Measurements from ENCODE around the gene DNMBP. TPM values are rescaled to one million over a fixed set of nuclear protein-coding genes. Genes with fewer than 3 reads are reported as not detected.
"Not testable (repeated sequence)": the region's sequence is repeated elsewhere in the genome, so short reads cannot be mapped to it uniquely, and the experiment has no call there.

Gene DNMBP
- total and polyA plus RNA-seq, 7 donors: 15.0 to 21.6 (median 18.6) TPM

DNA sequence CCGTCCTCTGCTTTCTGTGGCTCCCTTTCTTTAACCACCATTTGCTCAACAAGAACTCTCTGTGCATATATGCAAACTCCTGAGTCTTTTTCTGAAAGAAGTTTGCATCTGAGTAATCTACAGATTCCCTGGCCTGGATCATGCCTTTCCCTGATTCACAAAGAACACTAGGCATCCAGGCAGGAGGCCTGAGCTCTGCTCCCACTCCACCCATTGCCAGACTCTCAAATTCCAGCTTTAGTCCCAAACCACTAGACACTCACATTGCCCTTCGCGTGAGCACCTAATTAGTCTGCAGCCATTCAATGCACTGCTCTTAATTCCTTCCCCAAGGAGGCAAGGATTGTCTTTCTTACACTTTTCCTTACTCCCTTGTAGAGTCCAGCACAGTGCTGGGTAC, 166.4 kb downstream of the DNMBP start:
- 89 to 95% methylated on average over 3 of the region's 3 CpGs for WGBS, 2 donors
- no peaks in the 10 kb centered on the region for H3K9me3 ChIP-seq
- intact Hi-C loops (cut with DNase I): loop anchor here (5.0 to 10.0 kb wide), 2 partner anchors 74 to 341 kb away; partner anchors contain the start of gene ERLIN1
- H3K4me3 ChIP-seq: no peak overlapping the region
- no peak overlapping the region for H3K27ac ChIP-seq
- H3K27me3 ChIP-seq: no peaks in the 10 kb centered on the region
- no peaks in the 10 kb centered on the region for H3K36me3 ChIP-seq
- no peak for TF ChIP-seq POLR2AphosphoS5 (IDR thresholded peaks at IDR 0.05)
- TF ChIP-seq, protein P1, sequence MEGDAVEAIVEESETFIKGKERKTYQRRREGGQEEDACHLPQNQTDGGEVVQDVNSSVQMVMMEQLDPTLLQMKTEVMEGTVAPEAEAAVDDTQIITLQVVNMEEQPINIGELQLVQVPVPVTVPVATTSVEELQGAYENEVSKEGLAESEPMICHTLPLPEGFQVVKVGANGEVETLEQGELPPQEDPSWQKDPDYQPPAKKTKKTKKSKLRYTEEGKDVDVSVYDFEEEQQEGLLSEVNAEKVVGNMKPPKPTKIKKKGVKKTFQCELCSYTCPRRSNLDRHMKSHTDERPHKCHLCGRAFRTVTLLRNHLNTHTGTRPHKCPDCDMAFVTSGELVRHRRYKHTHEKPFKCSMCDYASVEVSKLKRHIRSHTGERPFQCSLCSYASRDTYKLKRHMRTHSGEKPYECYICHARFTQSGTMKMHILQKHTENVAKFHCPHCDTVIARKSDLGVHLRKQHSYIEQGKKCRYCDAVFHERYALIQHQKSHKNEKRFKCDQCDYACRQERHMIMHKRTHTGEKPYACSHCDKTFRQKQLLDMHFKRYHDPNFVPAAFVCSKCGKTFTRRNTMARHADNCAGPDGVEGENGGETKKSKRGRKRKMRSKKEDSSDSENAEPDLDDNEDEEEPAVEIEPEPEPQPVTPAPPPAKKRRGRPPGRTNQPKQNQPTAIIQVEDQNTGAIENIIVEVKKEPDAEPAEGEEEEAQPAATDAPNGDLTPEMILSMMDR (IDR thresholded peaks at IDR 0.05): no peak
- TF ChIP-seq EP300 (IDR thresholded peaks at IDR 0.05): no peak
- no peak for TF ChIP-seq POLR2A (IDR thresholded peaks at IDR 0.05)
- peaks cover 0 to 7% (median 4%) of the 10 kb centered on the region in 4 donors for H3K4me1 ChIP-seq
- DNase-seq: no peak

DNA sequence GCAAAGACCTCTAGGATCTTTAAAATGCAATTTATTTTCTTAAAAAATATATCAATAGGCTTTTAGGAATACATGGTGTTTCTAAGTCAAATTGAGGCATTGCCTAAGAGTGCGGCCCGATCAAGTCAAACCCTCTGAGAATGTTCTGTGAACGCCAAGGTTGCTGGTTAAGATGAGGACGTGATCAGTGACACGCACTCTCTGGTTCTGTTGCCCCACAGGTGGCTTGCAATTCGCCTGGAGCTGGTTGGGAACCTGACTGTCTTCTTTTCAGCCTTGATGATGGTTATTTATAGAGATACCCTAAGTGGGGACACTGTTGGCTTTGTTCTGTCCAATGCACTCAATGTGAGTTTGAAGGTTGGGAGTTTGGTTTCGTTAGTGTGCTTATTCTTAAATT, 168.0 kb downstream of the DNMBP start:
- Histone ChIP-seq H3K36me3 (no peaks in the 10 kb centered on the region), H3K27ac (no peak overlapping the region), H3K4me1 (peaks cover 0 to 7% (median 4%) of the 10 kb centered on the region in 4 donors), H3K9me3 (no peaks in the 10 kb centered on the region), H3K27me3 (no peaks in the 10 kb centered on the region), H3K4me3 (no peak overlapping the region)
- intact Hi-C loops (cut with DNase I): loop anchor here (5.0 to 10.0 kb wide), 2 partner anchors 76 to 343 kb away; partner anchors contain the start of gene ERLIN1
- TF ChIP-seq EP300 (IDR thresholded peaks at IDR 0.05) (no peak), POLR2A (IDR thresholded peaks at IDR 0.05) (no peak), POLR2AphosphoS5 (IDR thresholded peaks at IDR 0.05) (no peak)
- TF ChIP-seq, protein P1 (IDR thresholded peaks at IDR 0.05): no peak
- WGBS, 2 donors: 91 to 92% methylated on average over 7 of the region's 7 CpGs
- no peak for DNase-seq

DNA sequence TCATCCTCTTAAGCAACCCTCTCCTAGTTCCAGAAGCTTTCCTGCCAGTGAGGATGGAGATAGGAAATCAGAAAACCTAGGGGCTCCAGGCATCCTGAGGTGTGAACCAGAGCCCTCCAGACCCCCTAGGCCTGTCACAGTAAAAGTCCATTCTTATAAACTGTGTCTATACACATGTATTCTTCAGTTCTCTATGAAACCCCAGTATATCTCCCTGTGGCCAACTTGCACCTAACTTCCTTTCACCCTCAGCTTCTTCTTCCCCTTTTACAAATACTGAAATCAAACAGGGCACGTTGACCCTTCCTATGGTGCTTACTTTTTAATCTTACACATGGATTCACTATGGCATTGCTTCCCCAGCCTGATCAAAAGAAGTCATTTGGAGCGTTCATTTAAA, 168.9 kb downstream of the DNMBP start:
- H3K27me3 ChIP-seq, H3K4me1 ChIP-seq, H3K9me3 ChIP-seq, H3K4me3 ChIP-seq, H3K27ac ChIP-seq, H3K36me3 ChIP-seq, DNase-seq: not testable (repeated sequence)
- intact Hi-C loops (cut with DNase I): loop anchor here (5.0 to 10.0 kb wide), 2 partner anchors 76 to 344 kb away; partner anchors contain the start of gene ERLIN1
- 77 to 87% methylated on average over 2 of the region's 2 CpGs for WGBS, 2 donors

DNA sequence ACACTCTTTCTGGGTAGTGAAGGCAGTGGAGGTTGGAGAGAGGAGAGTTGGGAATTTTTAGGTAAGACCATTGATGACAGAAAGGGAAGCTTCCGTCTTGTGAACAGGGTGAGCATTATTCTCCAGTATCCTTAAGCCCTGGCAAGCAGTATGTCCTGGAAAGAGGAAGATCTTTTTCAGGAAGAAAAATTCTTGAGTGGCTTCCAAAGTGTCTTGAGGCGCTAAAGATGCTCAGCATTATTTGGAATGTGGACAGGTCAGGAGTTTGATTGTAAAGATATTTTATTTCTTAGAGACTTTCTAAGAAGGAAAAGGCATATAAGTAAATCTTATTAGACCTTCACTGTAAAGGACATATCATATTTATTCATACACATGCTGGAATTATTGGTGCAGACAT, 173.0 kb downstream of the DNMBP start:
- Histone ChIP-seq H3K27ac (no peak overlapping the region), H3K36me3 (no peaks in the 10 kb centered on the region), H3K27me3 (no peaks in the 10 kb centered on the region), H3K4me3 (no peak overlapping the region), H3K4me1 (no peaks in the 10 kb centered on the region), H3K9me3 (no peaks in the 10 kb centered on the region)
- TF ChIP-seq POLR2AphosphoS5 (IDR thresholded peaks at IDR 0.05) (no peak), POLR2A (IDR thresholded peaks at IDR 0.05) (no peak), EP300 (IDR thresholded peaks at IDR 0.05) (no peak)
- TF ChIP-seq, protein P1 (IDR thresholded peaks at IDR 0.05): no peak
- intact Hi-C loops (cut with DNase I): no loop called here
- DNase-seq: no peak
- 86 to 94% methylated on average over 2 of the region's 2 CpGs for WGBS, 2 donors

DNA sequence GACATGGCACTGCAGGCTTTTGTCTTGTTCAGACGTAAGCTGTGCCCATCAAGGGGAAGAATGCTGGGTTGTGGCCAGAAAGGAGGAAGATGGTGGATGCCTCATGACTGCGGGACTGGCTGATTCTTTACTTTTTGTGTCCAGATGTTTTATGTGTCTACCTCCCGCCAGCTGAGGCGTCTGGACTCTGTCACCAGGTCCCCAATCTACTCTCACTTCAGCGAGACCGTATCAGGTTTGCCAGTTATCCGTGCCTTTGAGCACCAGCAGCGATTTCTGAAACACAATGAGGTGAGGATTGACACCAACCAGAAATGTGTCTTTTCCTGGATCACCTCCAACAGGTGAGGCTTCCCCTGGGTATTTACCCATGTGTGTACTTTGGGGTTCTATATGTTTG, 173.8 kb downstream of the DNMBP start:
- no peaks in the 10 kb centered on the region for H3K36me3 ChIP-seq
- H3K9me3 ChIP-seq: no peaks in the 10 kb centered on the region
- intact Hi-C loops (cut with DNase I): no loop called here
- DNase-seq: no peak
- no peak overlapping the region for H3K4me3 ChIP-seq
- no peaks in the 10 kb centered on the region for H3K4me1 ChIP-seq
- TF ChIP-seq POLR2AphosphoS5 (IDR thresholded peaks at IDR 0.05) (no peak), EP300 (IDR thresholded peaks at IDR 0.05) (no peak), POLR2A (IDR thresholded peaks at IDR 0.05) (no peak)
- TF ChIP-seq, protein P1 (IDR thresholded peaks at IDR 0.05): no peak
- WGBS, 2 donors: 93 to 95% methylated on average over 8 of the region's 8 CpGs
- no peak overlapping the region for H3K27ac ChIP-seq
- no peaks in the 10 kb centered on the region for H3K27me3 ChIP-seq

Data from sigmoid colon (tissue), 7 donors.